Testis (tissue), 2 donors: ENCODE results near the gene CAMTA1.

Experiments
- CTCF ChIP-seq, 3 experiments: fragments of 450-650 bp in 2 of 3; fragments of 200-600 bp in 1 of 3; sonication (generic) in 1 of 3; IDR thresholded peaks; one replicate each; pipeline ENCODE4 v1.5.1; 2016 to 2019; ENCODE audit warnings: antibody characterized with exemption in 3 of 3, mild to moderate bottlenecking in 2 of 3, moderate library complexity in 1 of 3
- POLR2A ChIP-seq: fragments of 450-650 bp; IDR thresholded peaks from one replicate; pipeline ENCODE4 v1.6.1; 2017; ENCODE audit warnings: antibody characterized with exemption, mild to moderate bottlenecking, moderate library complexity

DNA sequence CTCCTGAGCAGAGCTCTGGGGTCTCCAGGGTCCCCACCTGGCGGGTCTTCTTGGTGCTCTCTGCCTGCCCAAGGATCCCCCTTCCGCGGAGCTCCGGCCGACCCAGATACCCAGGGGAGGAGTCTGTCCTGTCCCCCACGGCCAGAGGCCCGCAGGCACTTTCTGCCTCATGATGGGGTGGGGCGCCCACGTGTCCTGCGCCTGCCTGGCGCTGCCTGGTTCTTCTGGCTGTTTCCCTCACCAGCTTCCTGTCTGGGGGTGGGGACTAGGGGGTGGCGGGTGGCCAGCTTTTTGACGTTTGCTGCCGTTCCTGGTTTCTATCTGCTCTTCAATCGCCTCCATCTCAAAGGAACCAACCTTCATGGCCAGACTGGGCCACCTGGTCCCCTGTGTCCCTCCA lies 672.6 kb downstream of the CAMTA1 start:
- no peak for TF ChIP-seq CTCF (IDR thresholded peaks at IDR 0.05)
- no peak for TF ChIP-seq POLR2A
